ENCODE data around the gene DNAH17.
A peak's percentile ranks its signal among the peaks of the same experiment; 100 is the strongest.

DNAH17 gene

GRCh38 chr17:78423961-78424675, 153.1 kb downstream of the DNAH17 start:
- DNase-seq = no peak

GRCh38 chr17:78422872-78423588, 154.2 kb downstream of the DNAH17 start:
- no peak for DNase-seq

- DNase-seq = no peak
Observed at GRCh38 chr17:78422267-78422605, 155.0 kb downstream of the DNAH17 start.

GRCh38 chr17:78421534-78422266, 155.5 kb downstream of the DNAH17 start:
- peak; percentile 89 for DNase-seq

GRCh38 chr17:78421084-78421533, 156.1 kb downstream of the DNAH17 start:
- DNase-seq = no peak

GRCh38 chr17:78419970-78420815, 157.0 kb downstream of the DNAH17 start:
- no peak for DNase-seq

GRCh38 chr17:78418326-78419026, 158.7 kb downstream of the DNAH17 start:
- no peak for DNase-seq

GRCh38 chr17:78417531-78417909, 159.7 kb downstream of the DNAH17 start:
- no peak for DNase-seq

GRCh38 chr17:78416791-78417530, 160.2 kb downstream of the DNAH17 start:
- DNase-seq = no peak

- no peak for DNase-seq
Observed at GRCh38 chr17:78415821-78416711, 161.1 kb downstream of the DNAH17 start.

GRCh38 chr17:78414178-78415162, 162.7 kb downstream of the DNAH17 start:
- peak; percentile 80 for DNase-seq

- no peak for DNase-seq
Observed at GRCh38 chr17:78412403-78412802, 164.8 kb downstream of the DNAH17 start.

GRCh38 chr17:78411241-78411857, 165.8 kb downstream of the DNAH17 start:
- no peak for DNase-seq

GRCh38 chr17:78409191-78409928, 167.8 kb downstream of the DNAH17 start:
- no peak for DNase-seq

- DNase-seq = no peak
Observed at GRCh38 chr17:78408476-78409050, 168.6 kb downstream of the DNAH17 start.

GRCh38 chr17:78407387-78408000, 169.7 kb downstream of the DNAH17 start:
- DNase-seq = no peak

- DNase-seq = no peak
Observed at GRCh38 chr17:78406920-78407319, 170.3 kb downstream of the DNAH17 start.
